GM23338 (cell line): ENCODE measurements around the gene CGRRF1.
A peak's percentile ranks its signal among the peaks of the same experiment; 100 is the strongest.

ENCODE experiments used
- CREB1 ChIP-seq: fragments of 250-450 bp; sonication (Bioruptor Pico); IDR thresholded peaks from 2 replicates; pipeline ENCODE4 v1.5.0; 2020; ENCODE audit warnings: low read depth, mild to moderate bottlenecking, moderate library complexity
- CTCF ChIP-seq, 2 experiments: fragments of 200-600 bp in 1 of 2; sonication (generic) in 1 of 2; conservative IDR thresholded peaks; 2 replicates each; pipeline versions ENCODE4 v1.5.1 to v1.6.1; 2016 to 2017; ENCODE audit warnings: antibody characterized with exemption in 2 of 2, low read depth in 2 of 2, mild to moderate bottlenecking in 2 of 2, moderate library complexity in 1 of 2
- ETS1 ChIP-seq: IDR thresholded peaks from 2 replicates; pipeline ENCODE4 v1.6.1; 2016; ENCODE audit warnings: antibody characterized with exemption
- EZH2 ChIP-seq: fragments of 200-600 bp; sonication (generic); IDR thresholded peaks from one replicate; pipeline ENCODE4 v1.8.0; 2017; ENCODE audit warnings: antibody characterized with exemption, mild to moderate bottlenecking, low read depth; ENCODE audit not compliant: unreplicated experiment
- EZH2phosphoT487 ChIP-seq: fragments of 200-600 bp; sonication (generic); IDR thresholded peaks from one replicate; pipeline ENCODE4 v1.8.1; 2018; ENCODE audit warnings: antibody characterized with exemption; ENCODE audit not compliant: unreplicated experiment
- JUNB ChIP-seq: IDR thresholded peaks from one replicate; pipeline ENCODE4 v1.6.1; 2016; ENCODE audit warnings: antibody characterized with exemption; ENCODE audit not compliant: unreplicated experiment
- NANOG ChIP-seq: IDR thresholded peaks from 2 replicates; pipeline ENCODE4 v1.6.1; 2016; ENCODE audit warnings: antibody characterized with exemption, borderline replicate concordance
- POLR2AphosphoS5 ChIP-seq: IDR thresholded peaks from 2 replicates; pipeline ENCODE4 v1.6.1; 2016; ENCODE audit warnings: antibody characterized with exemption, low read depth
- REST ChIP-seq: IDR thresholded peaks from one replicate; pipeline ENCODE4 v1.6.1; 2018; ENCODE audit warnings: antibody characterized with exemption; ENCODE audit not compliant: unreplicated experiment
- STAT1 ChIP-seq: IDR thresholded peaks from one replicate; pipeline ENCODE4 v1.6.1; 2016; ENCODE audit warnings: antibody characterized with exemption; ENCODE audit not compliant: unreplicated experiment
- ZNF114 ChIP-seq: fragments of 250-450 bp; sonication (Bioruptor Pico); IDR thresholded peaks from 2 replicates; pipeline ENCODE4 v1.5.0; 2020; ENCODE audit warnings: mild to moderate bottlenecking, moderate library complexity
- ZNF331 ChIP-seq: fragments of 250-450 bp; sonication (Bioruptor Pico); IDR thresholded peaks from 2 replicates; pipeline ENCODE4 v1.5.0; 2020; ENCODE audit warnings: low read depth, mild to moderate bottlenecking, moderate library complexity
- ZNF462 ChIP-seq: fragments of 250-450 bp; sonication (Bioruptor Pico); IDR thresholded peaks from 2 replicates; pipeline ENCODE4 v1.5.0; 2020; ENCODE audit warnings: mild to moderate bottlenecking, moderate library complexity

- TF ChIP-seq JUNB = no peak
- TF ChIP-seq CTCF (conservative IDR thresholded peaks at IDR 0.05; ENCODE audit: low read depth in 2 of 2) = no peak
- no peak for TF ChIP-seq CREB1 (CRISPR knock-in tag)
- no peak for TF ChIP-seq EZH2phosphoT487
- no peak for TF ChIP-seq EZH2
- TF ChIP-seq REST = peak; percentile 76
- TF ChIP-seq POLR2AphosphoS5 = no peak
- no peak for TF ChIP-seq ZNF114 (CRISPR knock-in tag)
- no peak for TF ChIP-seq STAT1
- TF ChIP-seq ZNF331 = no peak
- TF ChIP-seq ETS1 = no peak
- no peak for TF ChIP-seq NANOG
- no peak for TF ChIP-seq ZNF462
Observed at GRCh38 chr14:54549862-54550261, 40.2 kb downstream of the CGRRF1 start.
